ENCODE results near the gene KLC1.

KLC1 gene

DNA sequence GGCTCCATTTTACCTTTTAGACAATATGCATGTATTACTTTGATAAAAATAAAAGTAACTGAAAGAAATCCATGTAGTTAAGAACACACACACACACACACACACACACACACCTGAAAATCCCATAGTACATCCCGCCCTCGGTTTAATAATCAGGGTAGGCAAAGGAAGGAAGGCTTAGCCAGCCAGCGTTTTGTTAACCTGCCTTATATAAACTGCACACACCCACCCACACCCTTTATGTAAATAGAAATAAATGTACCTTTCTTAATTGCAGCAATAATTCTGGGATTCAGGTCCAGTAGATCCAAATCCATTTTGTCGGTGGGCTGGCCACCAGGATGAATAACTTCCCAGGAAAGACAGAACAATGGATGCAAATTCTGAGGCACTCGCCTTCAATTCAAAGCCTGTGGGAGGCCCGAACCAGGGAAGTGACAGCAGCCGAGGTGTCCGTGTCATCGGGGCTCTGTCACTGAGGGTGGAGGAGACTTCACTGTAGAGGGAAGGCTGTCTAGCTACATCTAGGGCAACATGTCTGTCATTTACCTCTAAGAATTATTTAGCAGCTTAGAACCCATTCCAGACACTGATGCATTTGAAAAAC lies 81.9 kb downstream of the KLC1 start:
- H3K36me3 Mint-ChIP-seq (ENCODE audit: low read depth), result no peaks in the 10 kb centered on the region
- TF ChIP-seq, protein P1, sequence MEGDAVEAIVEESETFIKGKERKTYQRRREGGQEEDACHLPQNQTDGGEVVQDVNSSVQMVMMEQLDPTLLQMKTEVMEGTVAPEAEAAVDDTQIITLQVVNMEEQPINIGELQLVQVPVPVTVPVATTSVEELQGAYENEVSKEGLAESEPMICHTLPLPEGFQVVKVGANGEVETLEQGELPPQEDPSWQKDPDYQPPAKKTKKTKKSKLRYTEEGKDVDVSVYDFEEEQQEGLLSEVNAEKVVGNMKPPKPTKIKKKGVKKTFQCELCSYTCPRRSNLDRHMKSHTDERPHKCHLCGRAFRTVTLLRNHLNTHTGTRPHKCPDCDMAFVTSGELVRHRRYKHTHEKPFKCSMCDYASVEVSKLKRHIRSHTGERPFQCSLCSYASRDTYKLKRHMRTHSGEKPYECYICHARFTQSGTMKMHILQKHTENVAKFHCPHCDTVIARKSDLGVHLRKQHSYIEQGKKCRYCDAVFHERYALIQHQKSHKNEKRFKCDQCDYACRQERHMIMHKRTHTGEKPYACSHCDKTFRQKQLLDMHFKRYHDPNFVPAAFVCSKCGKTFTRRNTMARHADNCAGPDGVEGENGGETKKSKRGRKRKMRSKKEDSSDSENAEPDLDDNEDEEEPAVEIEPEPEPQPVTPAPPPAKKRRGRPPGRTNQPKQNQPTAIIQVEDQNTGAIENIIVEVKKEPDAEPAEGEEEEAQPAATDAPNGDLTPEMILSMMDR (IDR thresholded peaks at IDR 0.05; ENCODE audit: unreplicated experiment in 3 of 3), result no peak
- H3K4me1 Mint-ChIP-seq, result peaks cover 11% of the 10 kb centered on the region
- H3K27ac Mint-ChIP-seq, result peak overlapping the region in 1 of 3 experiments; percentile 26
- no peaks in the 10 kb centered on the region for H3K9me3 Mint-ChIP-seq
- H3K4me3 Mint-ChIP-seq, result peak overlapping the region in 1 of 3 experiments; percentile 6
- H3K27me3 Mint-ChIP-seq (ENCODE audit: low read depth), result no peaks in the 10 kb centered on the region

DNA sequence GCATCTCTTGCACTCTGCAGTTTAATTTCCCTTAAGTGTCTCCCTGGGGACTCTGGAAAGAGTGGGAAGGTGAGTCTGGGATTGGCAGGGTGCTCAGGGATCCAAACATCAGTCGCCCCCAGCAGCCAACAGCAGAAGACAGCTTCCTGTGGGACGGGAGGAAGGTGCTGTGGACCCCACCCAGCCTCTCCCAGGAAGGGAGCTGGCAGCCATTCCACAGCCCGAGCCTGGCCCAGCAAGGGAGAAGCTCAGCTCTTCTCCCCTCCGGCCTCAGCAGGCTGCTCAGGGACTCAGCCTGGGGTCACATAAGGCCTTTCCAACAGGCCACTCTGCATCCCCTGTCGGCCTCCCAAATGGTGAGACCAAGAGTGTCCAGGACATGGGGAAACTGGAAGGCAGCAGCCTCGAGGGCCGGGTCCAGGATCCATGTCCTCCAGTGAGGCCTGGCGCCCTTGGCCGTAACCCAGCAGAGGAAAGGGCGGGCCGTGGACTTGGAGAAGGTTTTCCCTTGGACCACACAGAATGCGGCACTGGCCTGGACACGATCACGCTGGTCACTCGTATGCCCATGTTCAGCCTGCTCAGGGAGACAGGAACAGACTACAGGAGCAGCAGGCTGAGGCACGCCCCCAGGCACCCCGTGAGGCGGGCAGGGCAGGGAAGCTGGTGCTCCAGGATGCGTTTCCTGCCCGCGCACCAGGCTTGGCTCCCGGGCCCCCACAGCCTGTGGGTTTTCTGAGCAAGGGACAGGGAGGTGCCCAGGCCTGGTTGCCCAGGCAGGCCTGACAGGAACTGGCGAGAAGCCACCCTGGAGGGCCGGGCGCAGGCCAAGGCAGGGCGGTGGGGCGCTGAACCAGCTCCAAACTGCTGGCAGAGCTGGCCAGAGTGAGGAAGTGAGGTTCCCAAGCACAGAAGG lies 82.8 kb downstream of the KLC1 start:
- Mint-ChIP-seq H3K9me3 (no peaks in the 10 kb centered on the region), H3K27ac (peak overlapping the region in 1 of 3 experiments; percentile 26), H3K4me1 (peaks cover 15% of the 10 kb centered on the region), H3K27me3 (ENCODE audit: low read depth) (no peaks in the 10 kb centered on the region), H3K36me3 (ENCODE audit: low read depth) (no peaks in the 10 kb centered on the region), H3K4me3 (peak overlapping the region in 2 of 3 experiments; percentile 44 to 60)
- TF ChIP-seq, protein P1 (IDR thresholded peaks at IDR 0.05; ENCODE audit: unreplicated experiment in 3 of 3), result no peak

GRCh38 chr14:103712633-103713247 lies 83.7 kb downstream of the KLC1 start:
- H3K4me3 Mint-ChIP-seq, result peak overlapping the region in 2 of 3 experiments; percentile 44 to 60
- H3K4me1 Mint-ChIP-seq, result peaks cover 24% of the 10 kb centered on the region
- H3K9me3 Mint-ChIP-seq, result no peaks in the 10 kb centered on the region
- H3K36me3 Mint-ChIP-seq (ENCODE audit: low read depth), result peaks cover 5% of the 10 kb centered on the region
- no peak overlapping the region for H3K27ac Mint-ChIP-seq
- TF ChIP-seq, protein P1 (IDR thresholded peaks at IDR 0.05; ENCODE audit: unreplicated experiment in 3 of 3), result no peak
- H3K27me3 Mint-ChIP-seq (ENCODE audit: low read depth), result no peaks in the 10 kb centered on the region

DNA sequence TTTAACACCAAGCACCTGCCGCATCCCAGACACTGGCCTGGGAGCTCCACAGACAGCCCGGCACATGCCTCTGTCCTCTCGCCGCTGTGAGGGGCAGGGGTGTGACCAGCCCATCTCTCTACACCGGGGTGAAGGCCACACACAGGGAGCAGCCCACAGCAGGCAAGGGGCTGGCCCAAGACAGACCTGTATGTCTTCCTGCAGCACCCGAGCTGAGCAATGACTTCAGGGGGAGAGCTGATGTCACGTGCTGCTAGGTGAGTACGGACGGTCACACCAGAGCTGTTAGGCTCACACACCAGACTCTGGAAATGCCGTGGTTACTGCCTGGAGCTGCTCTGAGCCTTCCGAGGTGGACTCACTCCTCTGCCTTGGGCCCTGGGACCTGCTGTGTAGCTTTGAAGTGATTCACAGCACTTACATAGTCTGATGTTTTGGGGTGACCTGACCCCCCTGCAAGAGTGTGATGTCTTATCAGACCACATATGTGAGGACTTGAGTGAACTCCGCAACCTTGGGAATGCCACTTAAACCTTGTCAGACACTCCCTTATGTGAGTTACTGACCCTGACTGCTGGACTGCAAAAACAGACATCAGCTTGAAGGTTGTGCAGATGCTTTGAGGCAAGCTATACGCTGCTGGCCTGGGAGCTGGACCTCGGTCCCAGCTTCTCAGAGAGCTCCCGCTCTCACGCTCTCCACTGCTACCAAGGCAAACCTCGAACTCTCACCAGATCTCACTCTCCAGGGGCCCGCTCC lies 84.5 kb downstream of the KLC1 start:
- TF ChIP-seq, protein P1 (IDR thresholded peaks at IDR 0.05; ENCODE audit: unreplicated experiment in 3 of 3), result no peak
- no peak overlapping the region for H3K27ac Mint-ChIP-seq
- no peaks in the 10 kb centered on the region for H3K27me3 Mint-ChIP-seq (ENCODE audit: low read depth)
- H3K36me3 Mint-ChIP-seq (ENCODE audit: low read depth), result peaks cover 7% of the 10 kb centered on the region
- H3K9me3 Mint-ChIP-seq, result no peaks in the 10 kb centered on the region
- peaks cover 32% of the 10 kb centered on the region for H3K4me1 Mint-ChIP-seq
- H3K4me3 Mint-ChIP-seq, result peak overlapping the region; percentile 76 to 90 (median 87)

DNA sequence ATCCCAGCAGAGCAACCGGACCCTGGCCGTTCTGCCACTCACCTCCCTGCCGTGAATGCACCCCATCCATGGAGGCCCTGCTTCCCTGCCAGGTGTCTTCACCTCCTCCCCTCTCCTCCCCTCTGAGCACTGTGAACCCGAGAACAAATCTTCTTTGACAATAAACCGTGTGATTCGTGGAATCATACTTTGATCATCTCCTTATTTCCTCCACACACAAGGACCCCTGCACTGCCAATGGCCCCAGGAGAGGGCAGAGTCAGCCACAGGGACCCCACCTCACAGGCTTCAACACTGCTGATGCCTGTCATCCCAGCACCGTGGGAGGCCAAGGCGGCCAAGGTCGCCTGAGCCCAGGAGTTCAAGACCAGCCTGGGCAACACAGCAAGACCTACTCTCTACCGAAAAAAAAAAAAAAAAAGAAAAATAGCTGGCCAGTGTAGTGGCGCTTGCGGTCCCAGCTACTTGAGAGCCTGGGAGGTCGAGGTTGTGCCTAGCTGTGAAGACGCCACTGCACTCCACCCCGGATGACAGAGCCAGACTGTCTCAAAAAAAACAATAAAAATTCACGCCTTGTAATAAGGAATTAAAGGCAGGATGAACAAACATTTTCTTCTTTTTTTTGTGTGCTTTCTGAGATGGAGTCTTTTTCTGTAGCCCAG lies 85.2 kb downstream of the KLC1 start:
- H3K4me1 Mint-ChIP-seq, result peaks cover 37% of the 10 kb centered on the region
- peak overlapping the region; percentile 76 to 90 (median 87) for H3K4me3 Mint-ChIP-seq

More for the DNA sequence above, 85.2 kb downstream of the KLC1 start:
- Mint-ChIP-seq H3K27ac (no peak overlapping the region), H3K9me3 (no peaks in the 10 kb centered on the region), H3K27me3 (ENCODE audit: low read depth) (no peaks in the 10 kb centered on the region), H3K36me3 (ENCODE audit: low read depth) (peaks cover 7% of the 10 kb centered on the region)
- TF ChIP-seq, protein P1 (IDR thresholded peaks at IDR 0.05; ENCODE audit: unreplicated experiment in 3 of 3), result no peak

All from nephron (organoid).